Gastrocnemius medialis (tissue), 4 donors: ENCODE results near the gene FAM114A1.

Source experiments
- POLR2A ChIP-seq, 2 donors: fragments of 450-650 bp; IDR thresholded peaks; one replicate each; pipeline ENCODE4 v1.6.1; 2017; ENCODE audit warnings: antibody characterized with exemption in 2 of 2, mild to moderate bottlenecking in 2 of 2, moderate library complexity in 2 of 2
- TF ChIP-seq, protein P1 (sequence below), 5 experiments: fragments of 450-650 bp in 3 of 5; fragments of 200-600 bp in 2 of 5; sonication (generic) in 2 of 5; IDR thresholded peaks in 4 of 5; conservative IDR thresholded peaks in 1 of 5; 1 replicate in 4 of 5; 2 replicates in 1 of 5; pipeline ENCODE4 v1.5.1; 2016 to 2019; ENCODE audit warnings: antibody characterized with exemption in 5 of 5, mild to moderate bottlenecking in 3 of 5, moderate library complexity in 3 of 5

DNA sequence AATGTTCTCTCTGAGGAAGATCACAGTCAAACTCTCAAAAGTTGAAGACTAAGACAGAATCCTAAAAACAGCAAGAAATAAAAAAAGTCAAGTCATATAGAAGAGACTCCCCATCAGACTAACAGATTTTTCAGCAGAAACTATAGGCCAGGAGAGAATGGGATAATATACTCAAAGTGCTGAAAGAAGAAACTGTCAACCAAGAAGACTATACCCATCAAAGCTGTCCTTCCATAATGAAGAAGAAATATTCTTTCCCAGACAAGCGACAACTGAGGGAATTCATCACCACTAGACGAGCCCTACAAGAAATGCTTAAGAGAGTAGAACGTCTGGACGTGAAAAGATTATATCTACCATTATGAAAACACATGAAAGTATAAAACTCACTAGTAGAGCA lies 33.0 kb upstream of the FAM114A1 start:
- no peak for TF ChIP-seq POLR2A (IDR thresholded peaks at IDR 0.05)
- TF ChIP-seq, protein P1, sequence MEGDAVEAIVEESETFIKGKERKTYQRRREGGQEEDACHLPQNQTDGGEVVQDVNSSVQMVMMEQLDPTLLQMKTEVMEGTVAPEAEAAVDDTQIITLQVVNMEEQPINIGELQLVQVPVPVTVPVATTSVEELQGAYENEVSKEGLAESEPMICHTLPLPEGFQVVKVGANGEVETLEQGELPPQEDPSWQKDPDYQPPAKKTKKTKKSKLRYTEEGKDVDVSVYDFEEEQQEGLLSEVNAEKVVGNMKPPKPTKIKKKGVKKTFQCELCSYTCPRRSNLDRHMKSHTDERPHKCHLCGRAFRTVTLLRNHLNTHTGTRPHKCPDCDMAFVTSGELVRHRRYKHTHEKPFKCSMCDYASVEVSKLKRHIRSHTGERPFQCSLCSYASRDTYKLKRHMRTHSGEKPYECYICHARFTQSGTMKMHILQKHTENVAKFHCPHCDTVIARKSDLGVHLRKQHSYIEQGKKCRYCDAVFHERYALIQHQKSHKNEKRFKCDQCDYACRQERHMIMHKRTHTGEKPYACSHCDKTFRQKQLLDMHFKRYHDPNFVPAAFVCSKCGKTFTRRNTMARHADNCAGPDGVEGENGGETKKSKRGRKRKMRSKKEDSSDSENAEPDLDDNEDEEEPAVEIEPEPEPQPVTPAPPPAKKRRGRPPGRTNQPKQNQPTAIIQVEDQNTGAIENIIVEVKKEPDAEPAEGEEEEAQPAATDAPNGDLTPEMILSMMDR (IDR thresholded peaks at IDR 0.05 in 4 of 5, conservative IDR thresholded peaks at IDR 0.05 in 1 of 5) = no peak
